Activated CD8-positive, alpha-beta memory T cell treated with anti-CD3 and anti-CD28 coated beads, Interleukin-2, amount 50 U/mL, for 24 hours (primary cell): ENCODE measurements around the gene MUSK.

Source experiments
- DNase-seq: peaks from one replicate; pipeline ENCODE4 v3.0.0-alpha.2; 2020; ENCODE audit errors: extremely low read depth

Gene MUSK

DNA sequence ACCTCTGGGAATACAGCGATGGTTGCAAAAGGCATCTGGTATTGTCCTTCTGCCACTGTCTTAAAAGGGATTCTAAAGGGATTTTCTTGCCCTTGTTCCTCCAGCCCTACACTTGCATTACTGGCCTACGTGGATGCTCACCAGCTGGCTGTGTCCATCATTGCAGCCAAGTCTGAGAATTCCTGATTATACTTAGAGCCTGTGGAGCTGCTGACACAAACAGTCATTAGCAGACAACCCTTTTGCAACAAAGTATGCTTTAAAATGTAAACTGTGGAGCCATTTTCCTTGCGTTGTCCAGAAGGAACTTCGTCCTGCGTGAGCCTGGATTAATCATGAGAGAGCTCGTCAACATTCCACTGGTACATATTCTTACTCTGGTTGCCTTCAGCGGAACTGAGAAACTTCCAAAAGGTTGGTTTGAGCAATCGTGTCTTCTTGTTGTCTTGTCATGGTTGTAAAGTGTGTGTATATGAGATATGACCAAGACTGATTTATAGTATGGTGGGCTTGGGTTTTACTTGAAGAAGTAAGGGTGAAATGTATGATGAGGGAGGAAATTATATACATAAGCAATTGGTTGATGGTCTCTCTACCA lies at the start of gene MUSK:
Gene MUSK (plus strand): TSS at position 222 of the 598 bp plus-strand sequence. CDS start 114 bp downstream, at position 336.
- no peak for DNase-seq

DNA sequence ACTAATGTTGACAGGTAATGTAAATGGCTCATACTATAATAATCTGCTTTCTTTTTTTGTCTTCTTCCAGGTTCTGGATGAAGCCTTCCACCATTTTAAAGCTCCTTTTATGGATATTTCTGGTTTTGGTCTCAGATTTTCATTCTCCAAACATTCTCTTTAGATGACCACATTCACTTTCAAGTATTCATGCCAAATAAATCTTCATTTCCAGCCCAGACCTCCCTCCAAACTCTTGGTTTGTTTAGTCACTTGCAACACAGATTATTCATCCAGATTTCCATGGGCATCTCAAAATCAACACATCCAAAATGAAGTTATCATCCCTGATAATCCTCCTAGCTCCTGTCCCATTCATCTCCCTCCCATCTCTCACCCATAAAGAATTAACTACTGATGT lies 48.8 kb upstream of the MUSK start:
- DNase-seq = no peak

- DNase-seq = no peak
Observed at GRCh38 chr9:110620726-110621125, 47.9 kb upstream of the MUSK start.

GRCh38 chr9:110622368-110622767 lies 46.2 kb upstream of the MUSK start:
- DNase-seq = no peak

DNA sequence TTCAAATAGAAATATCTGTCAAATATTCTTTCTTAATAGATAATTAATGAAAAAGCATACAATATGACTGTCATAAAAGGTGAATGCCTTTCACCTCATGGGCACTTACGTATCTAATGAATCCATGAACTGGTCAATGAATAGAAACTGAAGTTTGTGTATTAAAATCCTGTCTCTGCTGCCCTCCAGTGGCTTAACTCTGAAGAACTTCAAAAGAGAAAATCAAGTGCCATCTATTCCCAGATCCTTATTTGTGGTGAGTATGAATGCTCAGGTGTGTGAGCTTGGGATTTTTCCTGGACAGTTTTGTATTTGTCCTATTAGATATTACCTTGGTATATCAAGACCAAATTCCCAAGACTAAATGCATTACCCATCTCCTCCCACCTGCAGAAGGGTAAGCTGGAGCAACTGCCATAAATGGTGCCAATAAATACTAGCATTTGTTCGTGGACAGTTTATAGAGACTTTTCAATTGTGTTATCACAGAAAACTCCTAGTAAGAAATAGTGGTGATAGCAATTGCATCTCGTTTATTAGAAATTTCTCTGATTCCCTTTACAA lies 45.0 kb upstream of the MUSK start:
- DNase-seq = no peak

DNA sequence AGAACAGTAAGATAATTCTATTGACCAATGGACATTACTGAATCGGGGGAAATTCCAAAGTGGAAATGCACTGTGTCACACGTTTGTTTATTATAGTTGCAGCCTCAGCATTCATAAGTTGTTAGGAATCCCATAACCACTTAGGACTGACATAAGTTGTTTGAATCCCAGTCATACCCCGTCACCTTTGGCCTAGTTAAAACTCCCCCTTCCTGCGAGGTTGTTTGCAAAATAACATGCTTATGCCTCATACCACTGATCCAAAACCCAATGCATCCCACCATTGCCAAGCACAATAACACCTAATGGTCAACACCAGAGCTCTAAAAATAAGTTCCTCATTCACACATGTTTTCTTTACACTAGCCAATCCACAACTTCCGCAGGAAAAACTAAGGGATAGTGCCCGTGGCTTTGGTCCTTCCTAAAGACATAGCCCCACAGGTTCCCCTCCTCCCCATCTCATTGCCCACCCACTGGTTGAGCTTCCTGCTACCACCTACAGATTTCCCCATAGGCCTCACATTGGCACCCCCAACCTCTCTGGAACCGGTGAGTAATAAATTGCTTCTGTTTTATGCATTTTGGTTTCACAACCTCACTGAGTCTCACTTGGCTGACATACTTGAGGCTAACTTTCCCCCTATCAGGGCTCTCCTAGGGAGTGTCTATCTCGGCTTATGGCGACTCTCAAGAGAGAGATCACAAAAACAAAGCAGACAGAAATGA lies 42.3 kb upstream of the MUSK start:
- DNase-seq = no peak

- DNase-seq = no peak
Observed at GRCh38 chr9:110635589-110635988, 33.0 kb upstream of the MUSK start.

- DNase-seq = no peak
Observed at GRCh38 chr9:110638381-110638954, 30.1 kb upstream of the MUSK start.

GRCh38 chr9:110640736-110641135 lies 27.9 kb upstream of the MUSK start:
- no peak for DNase-seq

GRCh38 chr9:110641293-110641692 lies 27.3 kb upstream of the MUSK start:
- DNase-seq = no peak

DNA sequence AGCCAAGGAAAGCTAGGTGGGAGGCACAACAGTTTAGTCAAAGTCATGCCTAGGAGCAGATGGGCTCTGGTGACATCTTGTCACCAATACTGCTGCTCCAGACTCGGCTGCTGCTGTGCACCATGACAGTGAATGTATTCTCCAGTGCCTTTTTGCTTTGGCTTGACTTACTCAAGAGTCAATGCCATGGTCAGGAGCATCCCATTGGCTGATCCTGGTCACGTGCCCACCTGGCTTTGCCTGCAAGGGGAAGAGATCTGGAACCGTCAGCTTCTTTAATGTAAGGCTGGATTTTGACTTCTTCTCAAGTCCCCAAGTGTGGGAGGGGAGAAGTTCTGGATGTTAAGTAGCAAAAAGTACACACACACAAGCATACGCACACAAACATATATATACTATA lies 19.9 kb upstream of the MUSK start:
- DNase-seq = no peak

GRCh38 chr9:110650261-110650660 lies 18.3 kb upstream of the MUSK start:
- DNase-seq = no peak

DNA sequence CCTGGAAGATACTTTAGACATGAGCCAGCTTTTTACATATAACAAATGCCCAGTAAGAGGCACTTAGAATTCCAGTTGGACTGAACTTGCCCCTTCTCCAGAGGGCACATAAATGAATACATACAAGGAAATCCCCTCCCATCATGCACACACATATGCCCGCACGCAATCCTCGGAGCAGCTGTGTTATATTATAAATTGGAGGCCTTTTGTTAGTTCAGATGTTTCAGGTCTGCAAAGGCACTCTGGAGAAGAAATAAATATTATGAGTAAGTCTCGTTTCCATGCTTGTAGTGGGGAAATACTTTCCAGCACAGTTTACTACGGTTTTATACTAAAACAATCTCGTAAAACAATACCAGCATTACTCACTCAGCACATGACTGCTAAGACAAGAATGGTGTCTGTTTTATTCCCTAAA lies 17.6 kb upstream of the MUSK start:
- DNase-seq = no peak

- DNase-seq = no peak
Observed at GRCh38 chr9:110655754-110656641, 12.6 kb upstream of the MUSK start.

DNA sequence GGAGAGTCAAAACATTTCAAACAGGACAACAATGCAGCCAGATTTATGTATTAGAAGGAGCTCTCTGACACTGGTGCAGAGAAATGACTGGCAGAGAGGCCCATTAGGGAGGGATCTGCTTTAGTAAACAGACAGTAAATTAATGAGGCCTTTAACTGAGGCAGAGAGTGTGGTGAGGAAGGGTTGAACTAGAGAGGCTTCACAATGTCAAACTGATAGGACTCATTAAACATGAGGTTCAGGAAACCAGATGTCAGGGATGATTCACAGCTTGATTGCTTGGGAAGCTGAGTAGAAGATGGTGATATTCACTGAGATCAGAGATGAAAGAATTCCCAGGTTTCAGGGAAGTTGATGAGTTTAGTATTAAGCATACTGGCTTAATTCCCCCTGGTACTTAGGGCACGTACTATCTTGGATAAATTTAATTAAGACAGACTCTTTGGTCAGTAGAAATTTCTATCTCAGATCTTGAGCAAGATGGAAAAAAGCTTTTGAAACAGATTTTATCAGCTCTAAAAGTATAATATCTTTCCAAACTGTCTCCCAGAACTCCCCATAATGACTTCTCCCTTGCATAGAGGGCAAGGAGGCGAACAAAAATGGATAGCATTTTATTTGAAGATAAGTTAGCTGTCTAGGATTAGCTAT lies 8.6 kb upstream of the MUSK start:
- DNase-seq = no peak

DNA sequence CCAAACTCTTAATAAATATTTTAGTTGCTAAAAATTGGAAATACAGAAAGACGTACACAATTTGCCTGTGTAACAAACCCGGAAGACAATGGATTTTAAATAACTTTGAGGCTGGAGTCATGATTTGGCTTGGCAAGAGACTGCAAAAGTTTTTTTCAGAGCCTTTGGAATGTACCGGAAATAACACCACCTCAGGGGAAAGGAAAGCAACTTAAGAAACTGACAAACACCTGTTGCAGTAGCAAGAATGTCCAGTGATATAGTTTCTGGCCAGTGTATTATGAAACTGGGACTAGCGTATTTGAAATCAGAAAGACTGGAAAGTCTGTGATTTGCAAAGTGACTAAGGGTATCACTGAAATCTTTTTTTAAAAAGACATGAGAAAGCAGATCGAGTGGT lies 842 bp downstream of the MUSK start:
- no peak for DNase-seq

DNA sequence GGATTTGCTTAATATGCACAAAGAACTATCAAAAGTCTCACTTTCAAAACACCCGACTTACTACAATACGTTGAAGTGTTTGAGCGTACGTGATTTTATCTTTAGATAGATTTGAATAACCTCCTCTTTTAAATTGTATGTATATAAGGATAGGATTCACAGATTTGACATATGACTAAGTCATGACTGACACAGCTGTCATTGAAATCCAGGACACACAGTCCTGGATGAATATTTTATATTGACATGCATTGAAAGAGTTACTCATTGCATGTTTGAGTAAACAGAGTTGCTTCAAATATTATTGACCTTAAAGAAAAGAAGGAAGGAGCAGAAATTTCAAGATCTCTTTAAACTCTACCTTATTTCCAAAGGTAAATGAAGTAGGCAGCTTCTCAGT lies 3.3 kb downstream of the MUSK start:
- DNase-seq = no peak

GRCh38 chr9:110672873-110673510 lies 4.4 kb downstream of the MUSK start:
- no peak for DNase-seq

- DNase-seq = no peak
Observed at GRCh38 chr9:110687497-110687896, 18.9 kb downstream of the MUSK start.

DNA sequence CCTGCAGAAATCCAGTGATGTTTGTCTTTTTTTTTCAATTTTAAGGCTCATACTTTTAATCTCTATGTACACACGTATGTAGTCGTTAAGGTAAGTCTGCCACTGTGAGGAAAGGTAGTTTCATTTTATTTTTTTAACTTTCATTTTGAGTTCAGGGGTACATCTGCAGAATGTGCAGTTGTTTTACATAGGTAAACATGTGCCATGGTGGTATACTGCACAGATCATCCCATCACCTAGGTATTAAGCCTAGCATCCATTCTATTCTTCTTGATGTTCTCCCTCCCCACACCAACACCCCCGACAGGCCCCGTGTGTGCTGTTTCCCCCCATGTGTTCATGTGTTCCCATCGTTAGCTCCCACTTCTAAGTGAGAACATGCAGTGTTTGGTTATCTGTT lies 19.7 kb downstream of the MUSK start:
- no peak for DNase-seq

DNA sequence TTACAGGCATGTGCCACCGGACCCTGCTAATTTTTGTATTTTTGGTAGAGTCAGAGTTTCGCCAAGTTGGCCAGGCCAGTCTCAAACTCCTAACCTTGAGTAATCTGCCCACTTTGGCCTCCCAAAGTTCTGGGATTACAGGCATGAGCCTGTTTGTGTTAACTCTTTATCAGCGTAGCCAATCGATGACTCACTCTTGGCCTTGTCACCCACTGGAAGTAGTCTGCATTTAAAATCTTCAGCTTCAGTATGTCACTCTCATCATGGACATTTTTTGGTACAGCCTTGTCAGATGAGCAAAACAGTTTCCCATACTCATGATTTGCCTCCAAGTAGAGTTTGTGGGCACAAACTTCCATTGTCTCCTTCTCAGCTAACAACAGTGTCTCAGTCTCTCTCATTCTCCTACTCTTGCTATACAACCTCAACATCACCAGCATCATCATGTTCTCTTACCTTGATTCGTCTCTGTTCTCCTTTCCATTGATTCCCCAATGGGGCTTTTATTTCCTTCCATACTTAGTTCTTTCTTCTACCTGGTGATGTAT lies 22.5 kb downstream of the MUSK start:
- no peak for DNase-seq
